Gastrocnemius medialis (tissue), 4 donors: Measurements from ENCODE around the gene TLR9. TPM values are rescaled to one million over a fixed set of nuclear protein-coding genes. Genes with fewer than 3 reads are reported as not detected.

Experiments
- ATAC-seq, 2 donors: fragments of 150-250 bp; one replicate each; pipeline ENCODE4 v1.9.1; 2016
- DNase-seq, 2 donors: peaks; one replicate each; pipeline ENCODE4 v3.0.0-alpha.2; 2019
- H3K27ac ChIP-seq, 4 donors: fragments of 200-600 bp; sonication (generic); 1 replicate in 1 of 4; 2 replicates in 3 of 4; pipeline ENCODE4 v1.5.1; 2016 to 2018; ENCODE audit warnings: mild to moderate bottlenecking in 2 of 4, moderate library complexity in 1 of 4
- H3K27me3 ChIP-seq, 3 donors: fragments of 200-600 bp; sonication (generic) in 2 of 3; 1 replicate in 1 of 3; 2 replicates in 2 of 3; pipeline versions ENCODE4 v1.5.1 to v1.6.0; 2016 to 2019; ENCODE audit warnings: mild to moderate bottlenecking in 1 of 3, moderate library complexity in 1 of 3
- H3K36me3 ChIP-seq, 2 donors: fragments of 200-600 bp; sonication (generic) in 1 of 2; one replicate each; pipeline ENCODE4 v1.5.1; 2017 to 2018
- H3K4me1 ChIP-seq, 2 donors: fragments of 200-600 bp; sonication (generic) in 1 of 2; one replicate each; pipeline ENCODE4 v1.5.1; 2016 to 2017; ENCODE audit warnings: mild to moderate bottlenecking in 2 of 2
- H3K4me3 ChIP-seq, 4 donors: fragments of 200-600 bp; sonication (generic) in 3 of 4; 1 replicate in 1 of 4; 2 replicates in 3 of 4; pipeline ENCODE4 v1.5.1; 2016 to 2019; ENCODE audit warnings: mild to moderate bottlenecking in 2 of 4
- H3K9me3 ChIP-seq, 3 donors: fragments of 200-600 bp; sonication (generic) in 2 of 3; 1 replicate in 1 of 3; 2 replicates in 2 of 3; pipeline ENCODE4 v1.5.1; 2016 to 2019
- POLR2A ChIP-seq, 2 donors: fragments of 450-650 bp; IDR thresholded peaks; one replicate each; pipeline ENCODE4 v1.6.1; 2017; ENCODE audit warnings: antibody characterized with exemption in 2 of 2, mild to moderate bottlenecking in 2 of 2, moderate library complexity in 2 of 2
- in situ Hi-C, 4 donors: fragments of 200-750 bp; cut with MboI; loops; one replicate each; pipeline versions ENCODE4 v1.15.0 to v1.8.0; 2017; ENCODE audit warnings: low sequenced_read_pairs in 4 of 4
- intact Hi-C: fragments of 100-400 bp; cut with DNase I; formaldehyde crosslinking; loops from one replicate; pipeline ENCODE4 v1.15.1; 2023; ENCODE audit warnings: low total_unique reads
- microRNA counts, 2 donors: library from miRNA; unstranded; fragments of <30 nt; microRNA quantifications; one replicate each; lab custom pipeline; 2016
- microRNA-seq, 2 donors: library from miRNA; unstranded; fragments of <30 nt; microRNA quantifications; one replicate each; pipeline ENCODE4, GENCODE V29; 2016; ENCODE audit warnings: borderline replicate concordance in 2 of 2
- total RNA-seq, 4 donors: library from RNA; depleted of rRNA; stranded (reverse); fragments of >200 nt; gene quantifications; one replicate each; pipeline versions ENCODE4 v1.1.0 to v1.2.3, GENCODE V29; 2016
- TF ChIP-seq, protein P1 (sequence below), 5 experiments: fragments of 450-650 bp in 3 of 5; fragments of 200-600 bp in 2 of 5; sonication (generic) in 2 of 5; IDR thresholded peaks in 4 of 5; conservative IDR thresholded peaks in 1 of 5; 1 replicate in 4 of 5; 2 replicates in 1 of 5; pipeline ENCODE4 v1.5.1; 2016 to 2019; ENCODE audit warnings: antibody characterized with exemption in 5 of 5, mild to moderate bottlenecking in 3 of 5, moderate library complexity in 3 of 5

Gene TLR9
- total RNA-seq, 4 donors from 2014 or later = 0.07 to 0.41 (median 0.13) TPM; not detected in 1

GRCh38 chr3:52171514-52172261, 53.8 kb downstream of the TLR9 start:
- no peak for DNase-seq
- intact Hi-C loops (loop anchor here (10.0 kb wide), 1 partner anchor 1723 kb away; the partner anchor contains the start of gene SELENOK), in situ Hi-C loops (no loop called here)
- Histone ChIP-seq H3K27ac (no peak overlapping the region), H3K27me3 (no peaks in the 10 kb centered on the region), H3K36me3 (no peaks in the 10 kb centered on the region), H3K9me3 (no peaks in the 10 kb centered on the region), H3K4me1 (no peaks in the 10 kb centered on the region), H3K4me3 (no peak overlapping the region)
- no peak for ATAC-seq
- TF ChIP-seq, protein P1, sequence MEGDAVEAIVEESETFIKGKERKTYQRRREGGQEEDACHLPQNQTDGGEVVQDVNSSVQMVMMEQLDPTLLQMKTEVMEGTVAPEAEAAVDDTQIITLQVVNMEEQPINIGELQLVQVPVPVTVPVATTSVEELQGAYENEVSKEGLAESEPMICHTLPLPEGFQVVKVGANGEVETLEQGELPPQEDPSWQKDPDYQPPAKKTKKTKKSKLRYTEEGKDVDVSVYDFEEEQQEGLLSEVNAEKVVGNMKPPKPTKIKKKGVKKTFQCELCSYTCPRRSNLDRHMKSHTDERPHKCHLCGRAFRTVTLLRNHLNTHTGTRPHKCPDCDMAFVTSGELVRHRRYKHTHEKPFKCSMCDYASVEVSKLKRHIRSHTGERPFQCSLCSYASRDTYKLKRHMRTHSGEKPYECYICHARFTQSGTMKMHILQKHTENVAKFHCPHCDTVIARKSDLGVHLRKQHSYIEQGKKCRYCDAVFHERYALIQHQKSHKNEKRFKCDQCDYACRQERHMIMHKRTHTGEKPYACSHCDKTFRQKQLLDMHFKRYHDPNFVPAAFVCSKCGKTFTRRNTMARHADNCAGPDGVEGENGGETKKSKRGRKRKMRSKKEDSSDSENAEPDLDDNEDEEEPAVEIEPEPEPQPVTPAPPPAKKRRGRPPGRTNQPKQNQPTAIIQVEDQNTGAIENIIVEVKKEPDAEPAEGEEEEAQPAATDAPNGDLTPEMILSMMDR (IDR thresholded peaks at IDR 0.05 in 4 of 5, conservative IDR thresholded peaks at IDR 0.05 in 1 of 5) = no peak
- no peak for TF ChIP-seq POLR2A (IDR thresholded peaks at IDR 0.05)

MicroRNAs within 50 kb of the gene (microRNA counts, 767-probe panel; counts per million panel counts)
- 14,101 to 14,427 counts per million in 2 donors for microRNA hsa-let-7g-5p (lab: Ali Mortazavi, UCI)

Small RNA genes lying within 50 kb of the gene (microRNA-seq; reads per million reads assigned to microRNA genes)
- 129,901 to 131,431 reads per million in 2 donors for gene MIRLET7G

Other genes with a start within 250 kb of the TLR9 start
- gene ACY1, start 242.1 kb downstream of the TLR9 start, total RNA-seq = 10 to 100 TPM; 33.5 to 79.3 (median 43.2) TPM
- 1,000 to 10,000 TPM; 1,885 to 2,483 (median 2,154) TPM for gene RPL29, start 229.8 kb downstream of the TLR9 start, total RNA-seq
- gene DUSP7, start 169.1 kb downstream of the TLR9 start, total RNA-seq = 10 to 100 TPM; 14.0 to 39.7 (median 26.3) TPM
- 1 to 10 TPM in 1 of 4 donors, under 1 TPM in 3; 0.51 to 3.2 (median 0.81) TPM for gene POC1A, start 71.2 kb downstream of the TLR9 start, total RNA-seq
- 10 to 100 TPM; 61.0 to 99.8 (median 68.4) TPM for gene ALAS1, start 27.5 kb downstream of the TLR9 start, total RNA-seq
- gene TWF2, start 13.5 kb upstream of the TLR9 start, total RNA-seq = 100 to 1,000 TPM in 3 of 4 donors, 10 to 100 TPM in 1; 99.2 to 222 (median 168) TPM
- 1 to 10 TPM in 3 of 4 donors, under 1 TPM in 1; 0.97 to 5.2 (median 3.5) TPM for gene PPM1M, start 20.1 kb upstream of the TLR9 start, total RNA-seq
- gene WDR82, start 53.0 kb upstream of the TLR9 start, total RNA-seq = 10 to 100 TPM; 54.1 to 64.9 (median 59.3) TPM
- 10 to 100 TPM in 1 of 4 donors, 1 to 10 TPM in 3; 5.1 to 11.2 (median 7.7) TPM for gene GLYCTK, start 62.2 kb upstream of the TLR9 start, total RNA-seq
- 1 to 10 TPM; 1.4 to 6.8 (median 2.0) TPM for gene DNAH1, start 90.7 kb upstream of the TLR9 start, total RNA-seq
- 10 to 100 TPM; 69.8 to 88.2 (median 76.5) TPM for gene BAP1, start 184.4 kb upstream of the TLR9 start, total RNA-seq
- 10 to 100 TPM in 1 of 4 donors, 1 to 10 TPM in 3; 3.1 to 11.4 (median 6.8) TPM for gene PHF7, start 185.0 kb upstream of the TLR9 start, total RNA-seq
- 10 to 100 TPM in 3 of 4 donors, 1 to 10 TPM in 1; 3.8 to 20.3 (median 13.1) TPM for gene SEMA3G, start 219.5 kb upstream of the TLR9 start, total RNA-seq
- gene TNNC1, start 228.4 kb upstream of the TLR9 start, total RNA-seq = over 10,000 TPM in 1 of 4 donors, 1,000 to 10,000 TPM in 3; 5,017 to 11,453 (median 7,253) TPM
- 10 to 100 TPM; 19.2 to 38.3 (median 25.0) TPM for gene NISCH, start 230.0 kb upstream of the TLR9 start, total RNA-seq